ENCODE data around the gene TTC3. TPM values are rescaled to one million over a fixed set of nuclear protein-coding genes. Genes with fewer than 3 reads are reported as not detected.

TTC3 gene
- total and polyA plus RNA-seq, 10 of the 15 experiments (the other 5 are each of a cell fraction or from before 2014, with no cell fraction given), result 23.1 to 94.9 (median 72.7) TPM

GRCh38 chr21:37087188-37087587, 14.1 kb downstream of the TTC3 start:
- 44% methylated on average over 5 of the region's 5 CpGs for WGBS (ENCODE audit: insufficient coverage, insufficient replicate concordance, low lambda C conversion rate, missing lambda C conversion rate)
- no peak for FAIRE-seq
- H4K20me1 ChIP-seq (ENCODE audit: control insufficient read depth, insufficient read depth), result peaks cover 2% of the 10 kb centered on the region; the same call in 1 of the 2 replicates
- H3K4me3 ChIP-seq, result no peak overlapping the region
- H3K79me2 ChIP-seq (ENCODE audit: control insufficient read depth, insufficient read depth, low read length), result peaks cover 12% of the 10 kb centered on the region
- H3K36me3 ChIP-seq (ENCODE audit: control insufficient read depth in 2 of 2, insufficient read depth in 2 of 2, low read length in 1 of 2), result no peaks in the 10 kb centered on the region; a peak in 2 of 4 replicates
- RAD21 ChIA-PET (ENCODE audit: unreplicated experiment), result no interaction called here
- no peak overlapping the region for H2AFZ ChIP-seq (ENCODE audit: control insufficient read depth, low read depth, low read length)
- no TSS peak for BruUV-seq (replicated peaks)
- in situ Hi-C loops (cut with MboI) (no loop called here), intact Hi-C loops (cut with micrococcal nuclease; ENCODE audit: unreplicated experiment) (no loop called here)
- no peak overlapping the region for H3K9ac ChIP-seq (ENCODE audit: control insufficient read depth, insufficient read depth, low read length)
- DNase-seq (ENCODE audit: low read depth, low spot score), result no peak
- CTCF ChIA-PET, result no interaction called here
- ATAC-seq, result no peak
- SMC1A ChIA-PET (ENCODE audit: uncharacterized antibody, unreplicated experiment), result no interaction called here
- no peaks in the 10 kb centered on the region for H3K27me3 ChIP-seq (replicated peaks in 1 of 2; ENCODE audit: control insufficient read depth in 2 of 2, insufficient read depth in 2 of 2, low read length in 1 of 2)
- no peaks in the 10 kb centered on the region for H3K4me1 ChIP-seq (ENCODE audit: control insufficient read depth, insufficient read depth, low read length)
- no peak overlapping the region for H3K4me2 ChIP-seq (ENCODE audit: control insufficient read depth, insufficient read depth)
- no peak overlapping the region for H3K27ac ChIP-seq (ENCODE audit: control insufficient read depth, insufficient read depth)
- POLR2A ChIA-PET, result no interaction called here
- H3K9me3 ChIP-seq (replicated peaks; ENCODE audit: control insufficient read depth, insufficient read depth, low read length), result no peaks in the 10 kb centered on the region
- TF ChIP-seq ZNF687 (IDR thresholded peaks at IDR 0.05), result no peak
- TF ChIP-seq CTCF (IDR thresholded peaks at IDR 0.05 in 2 of 3, conservative IDR thresholded peaks at IDR 0.05 in 1 of 3; ENCODE audit: control insufficient read depth in 2 of 3, extremely low read depth in 1 of 3, insufficient read depth in 1 of 3, low read depth in 3 of 3, low read length in 3 of 3), result peak in 1 of 3 experiments; percentile 37; a peak in 2 of 6 replicates
- no peak for TF ChIP-seq E2F8 (IDR thresholded peaks at IDR 0.05; ENCODE audit: low read depth, partially characterized antibody)
- no peak for TF ChIP-seq SMARCA5 (IDR thresholded peaks at IDR 0.05)
- TF ChIP-seq SMC3 (IDR thresholded peaks at IDR 0.05; ENCODE audit: borderline replicate concordance, low read length), result 0 out of 2 replicates have a peak, but pooled peaks have one; percentile 5
- no peak for TF ChIP-seq ZBED1 (IDR thresholded peaks at IDR 0.05; ENCODE audit: borderline replicate concordance)
- TF ChIP-seq POLR2AphosphoS2 (IDR thresholded peaks at IDR 0.05; ENCODE audit: low read depth, low read length), result no peak
- TF ChIP-seq MAX (IDR thresholded peaks at IDR 0.05; ENCODE audit: low read depth, low read length), result no peak
- no peak for TF ChIP-seq MYB (IDR thresholded peaks at IDR 0.05; ENCODE audit: borderline replicate concordance, low read depth, low read length)
- no peak for TF ChIP-seq ATF3 (IDR thresholded peaks at IDR 0.05; ENCODE audit: borderline replicate concordance, extremely low read depth, low read depth, low read length)

All from GM12878 (cell line).